Measurements from ENCODE around the gene SRRM1.
A peak's percentile ranks its signal among the peaks of the same experiment; 100 is the strongest.

SRRM1 gene, protein sequence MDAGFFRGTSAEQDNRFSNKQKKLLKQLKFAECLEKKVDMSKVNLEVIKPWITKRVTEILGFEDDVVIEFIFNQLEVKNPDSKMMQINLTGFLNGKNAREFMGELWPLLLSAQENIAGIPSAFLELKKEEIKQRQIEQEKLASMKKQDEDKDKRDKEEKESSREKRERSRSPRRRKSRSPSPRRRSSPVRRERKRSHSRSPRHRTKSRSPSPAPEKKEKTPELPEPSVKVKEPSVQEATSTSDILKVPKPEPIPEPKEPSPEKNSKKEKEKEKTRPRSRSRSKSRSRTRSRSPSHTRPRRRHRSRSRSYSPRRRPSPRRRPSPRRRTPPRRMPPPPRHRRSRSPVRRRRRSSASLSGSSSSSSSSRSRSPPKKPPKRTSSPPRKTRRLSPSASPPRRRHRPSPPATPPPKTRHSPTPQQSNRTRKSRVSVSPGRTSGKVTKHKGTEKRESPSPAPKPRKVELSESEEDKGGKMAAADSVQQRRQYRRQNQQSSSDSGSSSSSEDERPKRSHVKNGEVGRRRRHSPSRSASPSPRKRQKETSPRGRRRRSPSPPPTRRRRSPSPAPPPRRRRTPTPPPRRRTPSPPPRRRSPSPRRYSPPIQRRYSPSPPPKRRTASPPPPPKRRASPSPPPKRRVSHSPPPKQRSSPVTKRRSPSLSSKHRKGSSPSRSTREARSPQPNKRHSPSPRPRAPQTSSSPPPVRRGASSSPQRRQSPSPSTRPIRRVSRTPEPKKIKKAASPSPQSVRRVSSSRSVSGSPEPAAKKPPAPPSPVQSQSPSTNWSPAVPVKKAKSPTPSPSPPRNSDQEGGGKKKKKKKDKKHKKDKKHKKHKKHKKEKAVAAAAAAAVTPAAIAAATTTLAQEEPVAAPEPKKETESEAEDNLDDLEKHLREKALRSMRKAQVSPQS

GRCh38 chr1:24642481-24643362 lies at the start of gene SRRM1:
Gene SRRM1 (plus strand): TSS chr1:24643302. CDS start chr1:24643327, 25 bp downstream.
- DNase-seq, result peak; percentile 100

DNA sequence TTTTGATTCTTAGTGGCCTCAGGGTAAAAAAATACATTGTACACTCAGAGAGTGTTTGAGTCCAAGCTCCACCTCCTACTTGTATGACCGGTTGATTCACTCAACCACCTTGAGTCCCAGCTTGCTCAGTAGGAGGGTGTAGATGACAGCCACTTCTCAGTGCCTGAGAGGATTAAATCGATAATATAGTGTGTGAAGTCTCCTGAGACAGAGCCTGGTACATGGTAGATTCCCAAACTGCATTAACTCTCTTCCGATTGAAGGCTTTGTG lies 48.8 kb upstream of the SRRM1 start:
- DNase-seq, result no peak

GRCh38 chr1:24596401-24596880 lies 46.7 kb upstream of the SRRM1 start:
- DNase-seq, result no peak

DNA sequence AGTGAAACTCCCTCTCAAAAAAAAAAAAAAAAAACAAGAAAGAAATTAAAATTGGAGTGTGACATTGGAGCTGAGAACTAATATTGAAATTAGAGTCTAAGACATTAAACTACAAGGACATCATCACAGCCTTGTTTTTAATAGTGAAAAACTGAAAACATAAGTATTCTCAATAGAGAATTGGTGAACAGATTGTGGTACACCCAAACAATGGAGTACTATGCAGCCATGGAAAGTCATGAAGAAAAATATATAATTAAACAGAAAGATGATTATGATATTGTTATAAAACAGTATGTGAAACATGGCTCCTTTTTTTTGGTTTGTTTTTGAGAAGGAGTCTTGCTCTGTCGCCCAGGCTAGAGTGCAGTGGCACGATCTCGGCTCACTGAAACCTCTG lies 43.8 kb upstream of the SRRM1 start:
- no peak for DNase-seq

DNA sequence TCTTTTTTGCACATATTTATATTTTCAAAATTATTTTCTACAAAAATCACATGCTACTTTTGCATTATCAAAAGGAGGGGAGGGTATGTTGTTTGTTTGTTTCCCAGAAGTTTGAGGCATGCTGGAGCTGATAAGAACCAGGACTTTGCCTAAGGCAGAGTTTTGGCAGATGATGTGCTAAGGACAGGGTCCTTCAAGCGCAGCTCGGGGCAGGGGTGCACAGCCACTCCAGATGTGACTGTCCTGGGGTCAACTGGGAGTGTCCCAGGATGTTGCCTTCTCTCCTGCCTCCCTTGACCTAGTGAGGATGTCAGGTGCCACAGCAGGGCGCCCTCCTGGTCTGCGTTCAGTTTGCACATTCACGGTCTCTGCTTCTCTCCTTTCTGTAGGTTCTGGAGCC lies 42.6 kb upstream of the SRRM1 start:
- DNase-seq, result no peak

GRCh38 chr1:24605534-24606295 lies 37.4 kb upstream of the SRRM1 start:
- DNase-seq, result no peak

- no peak for DNase-seq
Measured at GRCh38 chr1:24606296-24606605, 36.9 kb upstream of the SRRM1 start.

DNA sequence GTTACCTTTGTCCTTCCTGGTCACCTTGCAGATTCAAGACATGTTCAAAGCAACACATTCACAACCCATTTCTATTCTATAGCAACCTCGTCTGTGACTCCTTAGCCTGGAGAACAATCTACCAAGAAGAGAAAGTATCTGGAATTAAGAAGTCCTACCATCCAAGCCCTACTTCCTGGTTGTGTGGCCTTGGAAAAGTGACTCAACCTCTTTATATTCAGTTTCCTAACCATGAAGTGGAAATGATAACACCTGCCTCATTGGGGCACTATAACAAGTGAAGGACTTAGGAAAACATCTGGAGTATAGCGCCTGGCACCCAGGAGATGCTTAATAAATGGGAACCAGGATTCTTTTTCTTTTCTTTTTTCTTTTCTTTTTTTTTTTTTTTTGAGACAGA lies 36.5 kb upstream of the SRRM1 start:
- no peak for DNase-seq

DNA sequence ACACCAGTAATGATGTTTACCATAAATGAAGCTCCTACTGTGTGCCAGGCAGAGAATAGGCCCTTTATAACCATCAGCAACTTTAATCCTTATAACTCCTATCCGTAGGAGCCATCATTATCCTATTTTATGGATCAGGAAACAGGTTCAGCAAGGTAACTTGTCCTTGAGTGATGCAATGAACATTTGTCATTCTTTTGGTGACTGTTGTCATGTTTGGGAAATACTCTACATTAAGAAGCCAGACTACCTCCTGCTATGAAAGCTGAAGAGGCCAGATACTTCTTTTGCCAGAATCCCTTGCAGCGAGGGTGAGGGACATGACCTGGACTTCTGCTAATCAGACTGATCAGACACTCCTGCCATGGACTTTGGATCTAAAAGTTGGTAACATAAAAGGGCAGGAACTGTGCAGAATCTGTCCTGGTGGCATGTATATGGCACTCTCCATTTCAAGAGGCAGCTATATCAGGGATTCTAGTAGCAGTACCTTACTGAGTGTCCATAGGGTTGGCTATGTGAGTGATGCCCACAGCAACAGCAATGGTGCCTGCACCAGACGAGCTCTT lies 33.1 kb upstream of the SRRM1 start:
- no peak for DNase-seq

DNA sequence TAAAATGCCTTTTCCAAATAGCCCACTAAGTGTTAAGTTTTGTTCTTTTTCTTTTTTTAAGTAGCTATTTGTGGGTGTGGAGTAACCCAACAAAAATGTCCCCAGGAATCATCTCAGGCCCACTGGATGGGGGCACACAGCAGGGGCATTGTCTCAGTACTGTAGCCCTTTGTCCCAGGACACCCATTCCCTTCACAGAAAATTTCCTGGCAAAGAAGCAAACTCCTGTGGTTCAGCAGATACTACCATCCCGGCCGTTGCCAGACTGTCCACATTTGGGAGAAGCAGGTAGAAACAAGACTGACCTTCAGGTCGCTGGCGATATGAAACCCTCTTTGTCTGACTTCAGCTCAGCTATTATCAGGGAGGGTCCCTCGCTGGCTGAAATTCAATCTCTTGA lies 23.7 kb upstream of the SRRM1 start:
- no peak for DNase-seq

DNA sequence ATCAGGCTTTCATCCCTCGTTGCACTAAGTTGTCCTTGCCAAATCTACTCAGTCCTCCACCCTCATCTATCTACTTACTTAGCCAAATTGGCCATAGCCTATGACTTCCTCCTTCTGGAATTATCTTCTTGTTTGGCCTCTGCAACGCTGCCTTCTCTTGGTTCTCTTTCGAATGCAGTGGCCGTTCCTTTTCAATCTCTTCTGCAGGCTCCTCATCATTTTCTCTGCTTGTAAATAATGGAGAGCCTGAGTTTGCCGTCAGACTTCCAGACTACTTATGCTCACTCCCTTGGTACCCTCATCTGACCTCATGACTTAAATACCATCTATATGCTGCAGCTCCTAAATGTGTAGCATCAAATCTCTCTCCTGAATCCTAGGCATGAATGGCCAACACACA lies 22.4 kb upstream of the SRRM1 start:
- DNase-seq, result no peak

- no peak for DNase-seq
Measured at GRCh38 chr1:24621121-24621520, 22.0 kb upstream of the SRRM1 start.

GRCh38 chr1:24622218-24622617 lies 20.9 kb upstream of the SRRM1 start:
- no peak for DNase-seq

- DNase-seq, result no peak
Measured at GRCh38 chr1:24632832-24633175, 10.3 kb upstream of the SRRM1 start.

DNA sequence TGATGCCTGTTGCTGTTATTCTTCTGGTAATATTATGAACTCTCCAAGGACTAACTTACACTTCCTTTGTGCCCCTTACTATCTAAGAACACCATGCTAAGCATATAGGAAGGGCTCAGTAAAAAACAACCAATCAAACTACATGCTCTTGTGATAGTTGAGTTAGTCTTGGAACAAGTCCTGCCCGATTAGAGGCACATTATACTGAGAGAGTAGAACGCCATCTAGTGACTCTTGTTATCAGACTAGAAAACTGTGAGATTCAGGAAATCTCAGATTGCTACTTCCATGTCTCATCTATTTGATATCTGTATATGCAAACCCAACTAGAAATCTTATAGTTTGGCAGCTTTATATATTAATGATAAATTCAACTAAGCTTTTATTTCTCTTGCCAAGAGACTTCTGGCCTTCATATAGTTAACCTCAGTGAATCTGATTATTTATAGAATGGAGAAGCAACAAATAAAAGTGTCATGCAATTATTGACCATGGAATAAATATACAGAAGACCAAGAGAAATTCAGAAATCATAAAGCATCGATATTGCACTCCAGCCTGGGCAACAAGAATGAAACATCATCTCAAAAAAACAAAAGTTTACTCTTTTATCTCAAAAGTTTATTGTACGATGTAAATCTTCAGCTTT lies 7.8 kb upstream of the SRRM1 start:
- DNase-seq, result peak; percentile 79

- DNase-seq, result no peak
Measured at GRCh38 chr1:24636661-24637357, 6.3 kb upstream of the SRRM1 start.

GRCh38 chr1:24639094-24639493 lies 4.0 kb upstream of the SRRM1 start:
- DNase-seq, result no peak

DNA sequence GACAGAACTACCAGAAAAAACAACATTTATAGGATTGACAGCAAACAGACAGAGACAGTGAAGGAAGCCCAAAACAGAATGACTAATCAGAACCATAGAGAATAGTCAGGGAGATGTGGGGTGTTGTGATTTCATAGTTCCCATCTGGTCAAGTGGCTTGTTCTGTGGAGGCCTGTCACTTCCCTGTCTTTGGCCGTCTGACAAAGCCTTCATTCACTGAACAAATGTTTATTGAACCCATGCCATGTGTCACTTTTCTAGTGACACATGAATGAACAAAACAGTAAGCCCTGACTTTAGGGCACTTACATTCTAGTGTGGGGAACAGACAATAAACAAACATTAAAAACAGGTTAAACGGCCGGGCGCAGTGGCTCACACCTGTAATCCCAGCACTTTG lies 3.2 kb upstream of the SRRM1 start:
- no peak for DNase-seq

DNA sequence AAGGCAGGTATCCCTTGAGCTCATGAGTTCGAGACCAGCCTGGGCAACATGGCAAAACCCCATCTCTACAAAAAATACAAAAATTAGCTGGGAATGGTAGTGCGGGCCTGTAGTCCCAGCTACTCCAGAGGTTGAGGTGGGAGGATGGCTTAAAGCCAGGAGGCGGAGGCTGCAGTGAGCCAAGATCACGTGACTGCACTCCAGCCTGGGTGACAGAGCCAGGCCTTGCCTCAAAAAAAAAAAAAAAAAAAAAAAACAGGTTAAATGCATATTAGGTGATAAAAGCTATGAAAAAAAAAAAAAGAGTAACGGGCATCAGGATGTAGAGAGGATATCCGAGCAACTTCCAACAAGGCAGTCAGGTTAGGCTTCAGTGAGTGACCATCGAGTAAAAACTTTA lies 2.8 kb upstream of the SRRM1 start:
- DNase-seq, result peak; percentile 23

DNA sequence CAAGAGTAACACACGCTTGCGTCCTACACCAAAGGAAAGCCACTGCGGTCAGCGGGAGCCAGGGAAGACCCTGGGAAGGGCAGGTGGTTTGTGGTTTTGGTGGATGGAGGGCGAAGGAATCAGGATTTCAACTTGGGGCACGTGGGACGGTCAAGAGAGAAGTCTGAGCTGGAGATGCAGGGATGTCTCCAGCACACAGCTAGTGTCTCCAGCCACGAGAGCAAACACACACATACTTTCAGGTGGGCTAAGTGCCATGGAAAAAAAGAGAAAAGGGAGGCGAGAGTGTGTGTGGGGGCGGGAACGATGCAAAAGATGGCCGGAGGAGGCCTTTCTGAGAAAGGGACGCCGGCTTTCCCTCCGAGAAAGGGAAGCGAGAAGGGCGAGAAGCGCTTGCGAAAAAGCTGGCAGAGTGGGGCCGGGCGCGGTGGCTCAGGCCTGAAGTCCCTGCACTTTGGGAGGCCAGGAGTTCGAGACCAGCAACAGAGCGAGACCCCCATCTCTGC lies 1.4 kb upstream of the SRRM1 start:
- peak; percentile 49 for DNase-seq

Data from hematopoietic multipotent progenitor cell treated with erythropoietin and hydrocortisone succinate and interleukin-3 and kit ligand, for 8 days (in vitro differentiated cells).